CD4-positive, alpha-beta T cell (primary cell): Measurements from ENCODE around the gene TTLL11. TPM values are rescaled to one million over a fixed set of nuclear protein-coding genes. Genes with fewer than 3 reads are reported as not detected.

Experiments
- ATAC-seq: fragments of 200-7000 bp; cut with Tn5 transposase; one replicate; pipeline ENCODE4 v1.10.0; 2022; ENCODE audit warnings: mild to moderate bottlenecking; ENCODE audit not compliant: poor library complexity
- CTCF ChIA-PET: fragments of 350-600 bp; sonication (Branson Sonifier 250); formaldehyde crosslinking; loops from one replicate; lab custom pipeline; 2021; ENCODE audit warnings: antibody characterized with exemption, inconsistent platforms; lab: Charles Lee
- POLR2A ChIA-PET: fragments of 350-600 bp; sonication (Branson Sonifier 250); formaldehyde crosslinking; loops from one replicate; lab custom pipeline; 2021; ENCODE audit warnings: antibody characterized with exemption, inconsistent platforms; lab: Charles Lee
- DNase-seq, 14 experiments: peaks; one replicate each; pipeline ENCODE4 v3.0.0-alpha.2; 2013 to 2020; ENCODE audit warnings: mixed read lengths in 2 of 14
- H3K27ac ChIP-seq, 2 donors: one replicate each; pipeline versions ENCODE4 v1.5.1 to v1.7.0; 2013; ENCODE audit warnings: low read length in 2 of 2, low read depth in 1 of 2, mild to moderate bottlenecking in 1 of 2
- H3K27me3 ChIP-seq, 2 experiments: 1 replicate in 1 of 2; 2 replicates in 1 of 2; pipeline versions ENCODE4 v1.6.1 to v1.7.0; 2013; ENCODE audit warnings: low read length in 2 of 2, control low read depth in 1 of 2, mild to moderate bottlenecking in 1 of 2, moderate library complexity in 1 of 2; ENCODE audit not compliant: insufficient read depth in 2 of 2, control insufficient read depth in 1 of 2
- H3K36me3 ChIP-seq: one replicate; pipeline ENCODE4 v1.6.1; 2013; ENCODE audit warnings: low read length, control low read depth; ENCODE audit not compliant: insufficient read depth
- H3K4me1 ChIP-seq: one replicate; pipeline ENCODE4 v1.6.1; 2013; ENCODE audit warnings: low read length, control low read depth; ENCODE audit not compliant: insufficient read depth
- H3K4me3 ChIP-seq: one replicate; pipeline ENCODE4 v1.5.1; 2013; ENCODE audit warnings: mild to moderate bottlenecking, low read length, moderate library complexity
- H3K9me3 ChIP-seq, 2 experiments: 1 replicate in 1 of 2; 2 replicates in 1 of 2; pipeline versions ENCODE4 v1.6.1 to v1.7.0; 2013; ENCODE audit warnings: low read length in 2 of 2, mild to moderate bottlenecking in 2 of 2, control low read depth in 1 of 2, moderate library complexity in 1 of 2; ENCODE audit not compliant: control insufficient read depth in 1 of 2, insufficient read depth in 1 of 2
- H3K27ac Mint-ChIP-seq: one replicate; pipeline ENCODE4 v1.8.0; 2020; ENCODE audit warnings: mixed read lengths
- H3K27me3 Mint-ChIP-seq: one replicate; pipeline ENCODE4 v1.8.0; 2021; ENCODE audit warnings: mixed read lengths
- H3K36me3 Mint-ChIP-seq: one replicate; pipeline ENCODE4 v1.8.0; 2021; ENCODE audit warnings: low read depth, mixed read lengths
- H3K4me1 Mint-ChIP-seq: one replicate; pipeline ENCODE4 v1.8.0; 2021; ENCODE audit warnings: low read depth, mixed read lengths
- H3K4me3 Mint-ChIP-seq: one replicate; pipeline ENCODE4 v1.8.0; 2020; ENCODE audit warnings: mild to moderate bottlenecking, mixed read lengths
- H3K9me3 Mint-ChIP-seq: one replicate; pipeline ENCODE4 v1.8.0; 2020; ENCODE audit warnings: mixed read lengths
- CTCF ChIP-seq: fragments of 200-600 bp; IDR thresholded peaks from one replicate; pipeline ENCODE4 v1.8.0; 2022; ENCODE audit warnings: antibody characterized with exemption, mild to moderate bottlenecking
- intact Hi-C, 2 experiments: fragments of 100-400 bp; cut with DNase I in 1 of 2; cut with micrococcal nuclease in 1 of 2; formaldehyde crosslinking; loops; one replicate each; pipeline versions ENCODE4 v1.15.1 to v1.9.0; 2023 to 2025; cut with DNase I, micrococcal nuclease
- total RNA-seq, 174 experiments: library from RNA in 2 of 174; stranded (reverse) in 2 of 174; gene quantifications; one replicate each; pipeline ENCODE4 v1.2.3 and lab custom pipeline; 2021 to 2026

The TTLL11 gene
- total RNA-seq, 2 experiments from 2014 or later = 1.6 to 2.3 TPM

GRCh38 chr9:121817476-121817875 is 275.6 kb downstream of the TTLL11 start:
- no peak overlapping the region for H3K27ac Mint-ChIP-seq
- POLR2A ChIA-PET = no interaction called here
- no peaks in the 10 kb centered on the region for H3K27me3 Mint-ChIP-seq
- H3K36me3 Mint-ChIP-seq = no peaks in the 10 kb centered on the region
- intact Hi-C loops = no loop called here
- Histone ChIP-seq H3K9me3 (no peaks in the 10 kb centered on the region), H3K36me3 (no peaks in the 10 kb centered on the region), H3K27ac (no peak overlapping the region), H3K4me1 (no peaks in the 10 kb centered on the region), H3K4me3 (no peak overlapping the region), H3K27me3 (no peaks in the 10 kb centered on the region)
- H3K4me1 Mint-ChIP-seq = no peaks in the 10 kb centered on the region
- ATAC-seq (no peak), DNase-seq (no peak)
- TF ChIP-seq CTCF = no peak
- no peaks in the 10 kb centered on the region for H3K9me3 Mint-ChIP-seq
- no peak overlapping the region for H3K4me3 Mint-ChIP-seq
- CTCF ChIA-PET = no interaction called here

DNA sequence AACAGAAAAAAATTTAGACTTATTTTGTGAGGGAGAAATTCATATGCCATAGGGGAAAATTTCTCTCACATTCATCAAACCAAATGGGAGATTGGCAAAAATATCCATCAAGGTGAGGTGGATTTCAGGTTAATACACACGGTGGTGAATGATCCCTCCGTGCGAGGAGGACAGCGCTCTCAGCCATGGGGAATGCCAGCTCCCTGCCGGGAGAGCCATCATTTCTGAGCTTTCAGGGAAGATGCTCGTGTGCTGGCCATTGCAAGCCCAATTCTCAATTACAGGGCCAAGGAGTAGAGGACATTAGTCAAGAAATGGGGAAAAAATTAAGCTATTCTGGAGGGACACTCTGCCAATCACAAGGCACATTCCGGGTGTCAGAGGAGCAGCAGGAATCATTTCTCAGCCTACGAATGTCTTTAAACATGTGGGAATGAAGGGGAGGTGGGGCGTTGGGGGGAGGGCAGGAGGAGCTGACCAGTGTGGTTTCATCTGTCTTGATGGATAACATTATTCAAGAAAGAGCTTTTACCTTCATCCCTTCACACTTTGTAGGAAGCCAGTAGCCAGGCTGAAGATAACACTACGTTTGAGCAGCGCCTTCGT is 276.2 kb downstream of the TTLL11 start:
- no peaks in the 10 kb centered on the region for H3K4me1 Mint-ChIP-seq
- Histone ChIP-seq H3K36me3 (no peaks in the 10 kb centered on the region), H3K4me3 (no peak overlapping the region), H3K9me3 (no peaks in the 10 kb centered on the region), H3K4me1 (no peaks in the 10 kb centered on the region), H3K27ac (no peak overlapping the region), H3K27me3 (no peaks in the 10 kb centered on the region)
- TF ChIP-seq CTCF = no peak
- no peaks in the 10 kb centered on the region for H3K36me3 Mint-ChIP-seq
- ATAC-seq = no peak
- no peak overlapping the region for H3K4me3 Mint-ChIP-seq
- ChIA-PET POLR2A (no interaction called here), CTCF (no interaction called here)
- no peaks in the 10 kb centered on the region for H3K9me3 Mint-ChIP-seq
- DNase-seq = no peak
- H3K27me3 Mint-ChIP-seq = no peaks in the 10 kb centered on the region
- H3K27ac Mint-ChIP-seq = no peak overlapping the region
- intact Hi-C loops = no loop called here

- Histone ChIP-seq H3K27ac (no peak overlapping the region), H3K4me1 (no peaks in the 10 kb centered on the region), H3K9me3 (no peaks in the 10 kb centered on the region), H3K27me3 (no peaks in the 10 kb centered on the region), H3K36me3 (no peaks in the 10 kb centered on the region), H3K4me3 (no peak overlapping the region)
- intact Hi-C loops = no loop called here
- DNase-seq (no peak), ATAC-seq (no peak)
- Mint-ChIP-seq H3K27ac (no peak overlapping the region), H3K36me3 (no peaks in the 10 kb centered on the region), H3K27me3 (no peaks in the 10 kb centered on the region), H3K4me1 (no peaks in the 10 kb centered on the region), H3K9me3 (no peaks in the 10 kb centered on the region), H3K4me3 (no peak overlapping the region)
- no peak for TF ChIP-seq CTCF
- CTCF ChIA-PET = no interaction called here
- POLR2A ChIA-PET = no interaction called here
Observed at GRCh38 chr9:121816449-121816817, 276.7 kb downstream of the TTLL11 start.
